Lower lobe of right lung (tissue), 2 donors: ENCODE measurements around the gene ZNF124. TPM values are rescaled to one million over a fixed set of nuclear protein-coding genes. Genes with fewer than 3 reads are reported as not detected.
"Not testable (repeated sequence)": the region's sequence is repeated elsewhere in the genome, so short reads cannot be mapped to it uniquely, and the experiment has no call there.

ENCODE experiments used
- ATAC-seq, 2 donors: fragments of 200-7000 bp; cut with Tn5 transposase; one replicate each; pipeline ENCODE4 v1.9.1; 2020 to 2022; ENCODE audit warnings: mild to moderate bottlenecking in 2 of 2, moderate library complexity in 2 of 2
- DNase-seq: peaks from one replicate; pipeline ENCODE4 v3.0.0-alpha.2; 2020
- H3K27ac ChIP-seq: fragments of 200-600 bp; one replicate; pipeline ENCODE4 v1.8.0; 2022
- H3K27me3 ChIP-seq: fragments of 200-600 bp; one replicate; pipeline ENCODE4 v1.8.0; 2022; ENCODE audit warnings: low read depth
- H3K36me3 ChIP-seq: fragments of 200-600 bp; one replicate; pipeline ENCODE4 v1.8.0; 2022; ENCODE audit warnings: mild to moderate bottlenecking
- H3K4me1 ChIP-seq: fragments of 200-600 bp; one replicate; pipeline ENCODE4 v1.8.0; 2022
- H3K4me3 ChIP-seq: fragments of 200-600 bp; one replicate; pipeline ENCODE4 v1.8.0; 2022; ENCODE audit warnings: mild to moderate bottlenecking
- H3K9me3 ChIP-seq: fragments of 200-600 bp; one replicate; pipeline ENCODE4 v1.8.0; 2022
- intact Hi-C: fragments of 100-400 bp; cut with DNase I; formaldehyde crosslinking; loops from one replicate; pipeline ENCODE4 v1.11.0; 2022
- total RNA-seq: library from RNA; stranded (reverse); fragmentation: NEBNext Ultra II Directional; extraction: Animal tissue kit (Norgen Biotek cat#: 25700); gene quantifications from one replicate; pipeline ENCODE4 v1.2.1, GENCODE V29; 2021
- TF ChIP-seq, protein P1 (sequence below): fragments of 200-600 bp; IDR thresholded peaks from one replicate; pipeline ENCODE4 v1.8.0; 2022; ENCODE audit warnings: antibody characterized with exemption, mild to moderate bottlenecking
- donor health status: DM: no; HTN: yes; CAD: no; lungs with severe emphysema.

ZNF124 gene
- total RNA-seq, 1 donor from 2014 or later = 29.1 TPM

DNA sequence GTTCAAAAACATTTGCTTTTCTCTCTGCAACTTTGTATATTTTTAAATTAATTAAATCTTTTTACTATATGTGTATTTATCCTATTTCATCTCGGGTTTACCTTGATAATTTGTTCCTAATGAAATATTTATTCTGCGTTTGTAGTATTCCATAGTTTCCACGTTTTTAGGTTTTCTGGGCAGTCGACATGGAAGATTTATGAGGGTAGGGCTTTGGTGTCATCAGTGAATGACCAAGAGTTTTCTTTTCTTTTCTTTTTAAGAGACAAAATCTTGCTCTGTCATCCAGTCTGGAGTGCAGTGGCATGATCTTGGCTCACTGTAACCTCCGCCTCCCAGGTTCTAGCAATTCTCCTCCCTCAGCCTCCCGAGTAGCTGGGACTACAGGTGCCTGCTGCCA is 50.4 kb downstream of the ZNF124 start:
- TF ChIP-seq, protein P1, sequence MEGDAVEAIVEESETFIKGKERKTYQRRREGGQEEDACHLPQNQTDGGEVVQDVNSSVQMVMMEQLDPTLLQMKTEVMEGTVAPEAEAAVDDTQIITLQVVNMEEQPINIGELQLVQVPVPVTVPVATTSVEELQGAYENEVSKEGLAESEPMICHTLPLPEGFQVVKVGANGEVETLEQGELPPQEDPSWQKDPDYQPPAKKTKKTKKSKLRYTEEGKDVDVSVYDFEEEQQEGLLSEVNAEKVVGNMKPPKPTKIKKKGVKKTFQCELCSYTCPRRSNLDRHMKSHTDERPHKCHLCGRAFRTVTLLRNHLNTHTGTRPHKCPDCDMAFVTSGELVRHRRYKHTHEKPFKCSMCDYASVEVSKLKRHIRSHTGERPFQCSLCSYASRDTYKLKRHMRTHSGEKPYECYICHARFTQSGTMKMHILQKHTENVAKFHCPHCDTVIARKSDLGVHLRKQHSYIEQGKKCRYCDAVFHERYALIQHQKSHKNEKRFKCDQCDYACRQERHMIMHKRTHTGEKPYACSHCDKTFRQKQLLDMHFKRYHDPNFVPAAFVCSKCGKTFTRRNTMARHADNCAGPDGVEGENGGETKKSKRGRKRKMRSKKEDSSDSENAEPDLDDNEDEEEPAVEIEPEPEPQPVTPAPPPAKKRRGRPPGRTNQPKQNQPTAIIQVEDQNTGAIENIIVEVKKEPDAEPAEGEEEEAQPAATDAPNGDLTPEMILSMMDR = no peak
- ATAC-seq = no peak
- intact Hi-C loops = no loop called here
- Histone ChIP-seq H3K9me3 (no peaks in the 10 kb centered on the region), H3K27me3 (no peaks in the 10 kb centered on the region), H3K27ac (no peak overlapping the region), H3K4me3 (no peak overlapping the region), H3K4me1 (no peaks in the 10 kb centered on the region), H3K36me3 (no peaks in the 10 kb centered on the region)
- DNase-seq = no peak

DNA sequence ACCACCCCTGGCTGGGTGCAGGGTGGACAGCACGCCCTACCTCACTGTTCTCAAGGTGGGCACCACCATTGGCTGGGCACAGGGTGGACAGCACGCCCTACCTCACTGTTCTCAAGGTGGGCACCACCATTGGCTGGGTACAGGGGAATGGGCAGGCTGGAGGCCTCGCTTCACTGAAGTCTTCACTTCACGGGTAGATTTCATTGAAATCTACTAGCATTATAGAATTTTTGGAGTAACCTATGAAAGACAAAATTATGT is 51.5 kb downstream of the ZNF124 start:
- intact Hi-C loops, ATAC-seq: not testable (repeated sequence)

DNA sequence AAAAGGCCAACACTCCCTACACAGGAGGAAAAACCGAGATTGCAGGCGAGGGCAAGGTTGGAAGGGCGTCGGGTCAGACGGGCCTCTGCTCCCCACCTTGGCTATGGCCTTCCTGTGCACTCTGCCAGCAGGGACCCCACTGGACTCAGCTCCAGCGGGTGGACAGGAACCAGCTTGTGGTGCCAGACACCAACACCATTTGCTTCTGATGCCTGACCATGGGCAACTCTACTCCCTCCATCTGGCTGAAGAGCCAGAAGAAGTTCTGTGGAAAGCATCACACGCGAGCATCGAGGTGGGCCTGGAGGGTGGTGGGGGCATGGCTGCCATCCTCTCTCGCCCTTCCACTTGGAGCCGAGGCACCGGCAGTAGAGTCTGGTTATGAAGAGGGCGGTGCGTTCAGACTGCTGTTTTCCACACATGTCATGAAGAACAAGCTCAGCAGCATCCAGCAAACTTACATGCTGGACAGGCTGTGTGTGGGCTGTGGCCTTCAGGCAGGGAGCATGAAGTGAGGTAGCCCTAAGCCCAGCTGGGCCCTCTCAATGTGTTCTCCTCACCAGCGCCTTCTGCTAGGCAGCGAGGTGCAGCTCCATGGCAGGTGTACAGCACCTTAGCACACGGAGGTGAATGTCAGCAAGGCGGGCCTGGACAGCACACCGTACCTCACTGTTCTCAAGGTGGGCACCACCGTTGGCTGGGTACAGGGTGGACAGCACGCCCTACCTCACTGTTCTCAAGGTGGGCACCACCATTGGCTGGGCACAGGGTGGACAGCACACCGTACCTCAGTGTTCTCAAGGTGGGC is 52.0 kb downstream of the ZNF124 start:
- intact Hi-C loops = no loop called here
- Histone ChIP-seq H3K36me3 (no peaks in the 10 kb centered on the region), H3K4me1 (no peaks in the 10 kb centered on the region), H3K4me3 (no peak overlapping the region), H3K27ac (no peak overlapping the region), H3K9me3 (no peaks in the 10 kb centered on the region), H3K27me3 (no peaks in the 10 kb centered on the region)
- no peak for DNase-seq
- peak in 1 of 2 donors; percentile 30 for ATAC-seq
- TF ChIP-seq, protein P1 = no peak

More for the DNA sequence above, 51.5 kb downstream of the ZNF124 start:
- H3K36me3 ChIP-seq, H3K4me3 ChIP-seq, H3K27ac ChIP-seq, H3K27me3 ChIP-seq, DNase-seq, H3K9me3 ChIP-seq, H3K4me1 ChIP-seq: not testable (repeated sequence)

DNA sequence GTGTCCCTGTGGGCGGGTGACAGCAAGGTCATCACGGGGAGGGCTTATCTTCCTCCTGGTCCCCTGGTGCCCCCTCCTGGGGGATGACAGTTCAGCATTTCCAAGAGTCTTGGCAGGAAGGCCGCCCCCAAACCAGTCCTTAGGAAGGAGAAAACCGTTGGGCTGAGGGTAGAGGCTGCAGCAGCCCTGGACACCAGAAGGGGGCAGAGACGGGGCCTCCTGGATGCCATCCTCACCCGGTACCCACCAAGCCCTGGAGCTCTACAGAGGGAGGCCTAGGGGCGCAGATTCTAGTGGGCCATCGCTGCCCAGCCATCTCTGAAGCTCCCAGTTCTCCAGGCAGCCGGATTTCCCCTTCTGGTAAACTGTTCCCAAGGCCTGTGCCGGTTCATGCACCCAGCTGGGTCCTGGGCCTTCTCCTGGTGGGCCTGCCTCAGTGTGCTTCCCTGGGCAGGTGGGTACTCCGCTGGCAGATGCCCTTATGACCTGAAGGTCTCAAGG is 52.8 kb downstream of the ZNF124 start:
- ATAC-seq = peak; percentile 27 to 29
- intact Hi-C loops = no loop called here
- TF ChIP-seq, protein P1 = no peak

DNA sequence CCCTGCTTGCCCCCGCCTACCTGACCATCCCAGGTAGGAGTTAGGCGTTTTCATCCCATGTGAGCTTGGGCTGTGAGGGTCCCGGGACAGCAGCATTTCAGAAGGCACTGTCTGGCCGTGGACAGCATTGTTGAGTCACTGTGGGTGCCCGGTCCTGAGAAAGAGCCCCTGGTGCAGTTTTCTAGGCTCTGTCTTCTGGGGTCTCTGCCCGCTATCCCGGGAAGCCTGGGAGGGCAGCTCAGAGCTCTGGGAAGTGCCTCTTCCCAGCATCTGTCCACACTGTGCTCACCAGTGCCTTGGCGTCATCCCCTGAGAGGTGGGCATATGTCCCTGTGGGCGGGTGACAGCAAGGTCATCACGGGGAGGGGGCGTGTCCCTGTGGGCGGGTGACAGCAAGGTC is 56.3 kb downstream of the ZNF124 start:
- H3K4me1 ChIP-seq = peaks cover 13% of the 10 kb centered on the region
- H3K27ac ChIP-seq = no peak overlapping the region
- H3K4me3 ChIP-seq = no peak overlapping the region
- TF ChIP-seq, protein P1 = no peak
- no peak for ATAC-seq
- H3K9me3 ChIP-seq = no peaks in the 10 kb centered on the region
- no peaks in the 10 kb centered on the region for H3K27me3 ChIP-seq
- H3K36me3 ChIP-seq = no peaks in the 10 kb centered on the region
- DNase-seq = no peak
- intact Hi-C loops = no loop called here

More for the DNA sequence above, 52.8 kb downstream of the ZNF124 start:
- Histone ChIP-seq H3K36me3 (no peaks in the 10 kb centered on the region), H3K9me3 (no peaks in the 10 kb centered on the region), H3K4me3 (no peak overlapping the region), H3K27me3 (no peaks in the 10 kb centered on the region), H3K27ac (no peak overlapping the region), H3K4me1 (no peaks in the 10 kb centered on the region)
- DNase-seq = no peak

DNA sequence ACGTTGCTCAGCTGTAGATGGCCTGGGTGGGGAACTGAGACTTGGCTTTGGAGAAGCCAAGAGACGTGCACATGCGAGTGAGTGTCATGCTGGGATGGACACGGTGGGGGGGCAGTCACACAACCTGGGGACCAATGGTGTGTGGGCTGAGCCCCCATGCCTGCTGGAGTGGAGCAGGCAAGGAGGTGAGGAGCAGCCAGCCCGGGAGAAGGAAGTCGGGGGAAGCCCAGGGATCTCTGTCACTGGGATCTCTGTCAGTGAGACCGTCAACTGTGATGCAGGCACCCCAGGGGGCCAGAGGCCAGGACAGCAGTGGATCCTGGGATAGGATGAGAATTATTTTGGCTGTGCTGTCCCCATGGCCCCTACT is 56.7 kb downstream of the ZNF124 start:
- ATAC-seq = no peak
- Histone ChIP-seq H3K27ac (no peak overlapping the region), H3K27me3 (no peaks in the 10 kb centered on the region), H3K4me1 (peaks cover 15% of the 10 kb centered on the region), H3K36me3 (no peaks in the 10 kb centered on the region), H3K4me3 (no peak overlapping the region), H3K9me3 (no peaks in the 10 kb centered on the region)
- TF ChIP-seq, protein P1 = no peak
- no peak for DNase-seq
- intact Hi-C loops = no loop called here
